AG04450 (cell line): ENCODE results near the gene CAPN3. TPM values are rescaled to one million over a fixed set of nuclear protein-coding genes. Genes with fewer than 3 reads are reported as not detected.
"Not testable (repeated sequence)": the region's sequence is repeated elsewhere in the genome, so short reads cannot be mapped to it uniquely, and the experiment has no call there.

ENCODE experiments used
- CTCF ChIA-PET: fragments of 300-600, 350-600 bp; formaldehyde crosslinking; extraction: SDS; loops from one replicate; lab custom pipeline; 2022; ENCODE audit warnings: antibody characterized with exemption, inconsistent platforms; lab: Charles Lee
- POLR2A ChIA-PET: fragments of 350-600 bp; formaldehyde crosslinking; extraction: SDS; loops from one replicate; lab custom pipeline; 2021; ENCODE audit warnings: antibody characterized with exemption, inconsistent platforms; lab: Yijun Ruan, JAX
- DNase-seq: peaks from one replicate; pipeline ENCODE4 v3.0.0-alpha.2; 2011; ENCODE audit warnings: low read depth, low spot score
- H3K27ac ChIP-seq: one replicate; pipeline ENCODE4 v1.5.1; 2012; ENCODE audit warnings: low read depth, low read length, control low read depth
- H3K27me3 ChIP-seq: one replicate; pipeline ENCODE4 v1.6.0; 2012; ENCODE audit warnings: low read length; ENCODE audit not compliant: control insufficient read depth, insufficient read depth
- H3K4me3 ChIP-seq: 2 replicates; pipeline ENCODE4 v1.5.1; 2011; ENCODE audit warnings: mild to moderate bottlenecking, low read depth, low read length, control low read depth
- H3K9me3 ChIP-seq: 2 replicates; pipeline ENCODE4 v1.5.1; 2012; ENCODE audit warnings: low read length; ENCODE audit not compliant: control insufficient read depth, insufficient read depth
- polyA minus RNA-seq: library from RNA; depleted of rRNA, polyadenylated mRNA; stranded (reverse); fragments of >200 nt; gene quantifications from 2 replicates; pipeline ENCODE4 v1.2.3, GENCODE V29; 2011; rRNA and poly(A)+ RNA removed
- polyA plus RNA-seq: library from polyadenylated mRNA; depleted of rRNA; stranded (reverse); fragments of >200 nt; gene quantifications from 2 replicates; pipeline ENCODE4 v1.2.3, GENCODE V29; 2011; rRNA removed
- TF ChIP-seq, protein P1 (sequence below): IDR thresholded peaks from 2 replicates; pipeline ENCODE4 v1.5.1; 2011; ENCODE audit warnings: low read depth, low read length, control low read depth, inconsistent platforms

The CAPN3 gene
- polyA plus RNA-seq (1.1 and 1.2 TPM in 2 replicates), polyA minus RNA-seq (0.22 and 0.46 TPM in 2 replicates)

DNA sequence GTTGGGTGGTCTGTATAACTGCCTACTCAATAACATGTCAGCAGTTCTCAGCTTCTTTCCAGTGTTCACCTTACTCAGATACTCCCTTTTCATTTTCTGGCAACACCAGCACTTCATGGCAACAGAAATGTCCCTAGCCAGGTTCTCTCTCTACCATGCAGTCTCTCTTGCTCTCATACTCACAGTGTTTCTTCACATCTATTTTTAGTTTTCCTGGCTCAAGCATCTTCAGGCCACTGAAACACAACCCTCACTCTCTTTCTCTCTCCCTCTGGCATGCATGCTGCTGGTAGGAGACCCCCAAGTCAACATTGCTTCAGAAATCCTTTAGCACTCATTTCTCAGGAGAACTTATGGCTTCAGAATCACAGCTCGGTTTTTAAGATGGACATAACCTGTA lies at the start of gene CAPN3:
TSS of gene CAPN3 (plus strand) at position 253 of the 400 bp plus-strand sequence. CDS start 305 bp downstream, outside the sequence.
- TF ChIP-seq, protein P1, sequence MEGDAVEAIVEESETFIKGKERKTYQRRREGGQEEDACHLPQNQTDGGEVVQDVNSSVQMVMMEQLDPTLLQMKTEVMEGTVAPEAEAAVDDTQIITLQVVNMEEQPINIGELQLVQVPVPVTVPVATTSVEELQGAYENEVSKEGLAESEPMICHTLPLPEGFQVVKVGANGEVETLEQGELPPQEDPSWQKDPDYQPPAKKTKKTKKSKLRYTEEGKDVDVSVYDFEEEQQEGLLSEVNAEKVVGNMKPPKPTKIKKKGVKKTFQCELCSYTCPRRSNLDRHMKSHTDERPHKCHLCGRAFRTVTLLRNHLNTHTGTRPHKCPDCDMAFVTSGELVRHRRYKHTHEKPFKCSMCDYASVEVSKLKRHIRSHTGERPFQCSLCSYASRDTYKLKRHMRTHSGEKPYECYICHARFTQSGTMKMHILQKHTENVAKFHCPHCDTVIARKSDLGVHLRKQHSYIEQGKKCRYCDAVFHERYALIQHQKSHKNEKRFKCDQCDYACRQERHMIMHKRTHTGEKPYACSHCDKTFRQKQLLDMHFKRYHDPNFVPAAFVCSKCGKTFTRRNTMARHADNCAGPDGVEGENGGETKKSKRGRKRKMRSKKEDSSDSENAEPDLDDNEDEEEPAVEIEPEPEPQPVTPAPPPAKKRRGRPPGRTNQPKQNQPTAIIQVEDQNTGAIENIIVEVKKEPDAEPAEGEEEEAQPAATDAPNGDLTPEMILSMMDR: no peak
- Histone ChIP-seq H3K9me3 (no peaks in the 10 kb centered on the region), H3K4me3 (no peak within 1 kb of the TSS), H3K27me3 (no peaks in the 10 kb centered on the region), H3K27ac (no peak within 1 kb of the TSS)
- no peak for DNase-seq
- CTCF ChIA-PET: interaction anchor here (1.0 kb wide), 1 partner anchor 26 kb away, joined by 3 read pairs; no protein-coding TSS in a partner anchor
- POLR2A ChIA-PET: no interaction called here

- no peak for DNase-seq
- Histone ChIP-seq H3K9me3 (no peaks in the 10 kb centered on the region), H3K27me3 (no peaks in the 10 kb centered on the region), H3K4me3 (no peak overlapping the region), H3K27ac (no peak overlapping the region)
- CTCF ChIA-PET: no interaction called here
- TF ChIP-seq, protein P1: no peak
- POLR2A ChIA-PET: no interaction called here
Measured at GRCh38 chr15:42313463-42313862, 45.8 kb upstream of the CAPN3 start.

DNA sequence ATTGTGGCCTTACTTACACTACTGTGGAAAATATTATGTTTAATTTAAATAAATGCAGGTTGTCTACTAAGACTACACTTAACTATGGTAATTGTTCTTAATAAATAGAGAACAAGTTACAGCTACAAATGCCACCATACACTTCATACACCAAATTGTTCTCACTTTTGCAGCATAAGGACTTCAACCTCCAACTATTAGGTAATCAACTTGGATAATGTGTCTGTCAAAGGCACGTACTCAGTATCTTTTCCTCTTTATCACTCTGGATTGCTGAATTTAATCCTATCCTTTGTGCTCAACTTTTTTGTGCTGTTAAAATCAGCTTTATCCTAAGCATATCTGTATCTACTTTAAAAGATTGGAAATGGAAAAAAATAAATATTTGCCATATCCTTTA lies 44.5 kb upstream of the CAPN3 start:
- TF ChIP-seq, protein P1: no peak
- POLR2A ChIA-PET: no interaction called here
- Histone ChIP-seq H3K9me3 (no peaks in the 10 kb centered on the region), H3K27ac (no peak overlapping the region), H3K4me3 (no peak overlapping the region), H3K27me3 (no peaks in the 10 kb centered on the region)
- no peak for DNase-seq
- CTCF ChIA-PET: no interaction called here

- Histone ChIP-seq H3K9me3 (no peaks in the 10 kb centered on the region), H3K27me3 (no peaks in the 10 kb centered on the region), H3K27ac (no peak overlapping the region), H3K4me3 (no peak overlapping the region)
- ChIA-PET POLR2A (no interaction called here), CTCF (no interaction called here)
- DNase-seq: no peak
- TF ChIP-seq, protein P1: no peak
Measured at GRCh38 chr15:42315521-42315920, 43.8 kb upstream of the CAPN3 start.

GRCh38 chr15:42316282-42316805 lies 43.0 kb upstream of the CAPN3 start:
- H3K27ac ChIP-seq, DNase-seq, H3K4me3 ChIP-seq, CTCF ChIA-PET, H3K27me3 ChIP-seq, POLR2A ChIA-PET, H3K9me3 ChIP-seq: not testable (repeated sequence)
